Endothelial cell of coronary artery (primary cell): ENCODE results near the gene ZNF354B. TPM values are rescaled to one million over a fixed set of nuclear protein-coding genes. Genes with fewer than 3 reads are reported as not detected.

Source experiments
- total RNA-seq: library from RNA; depleted of rRNA; stranded (reverse); fragments of >200 nt; gene quantifications from 2 replicates; pipeline ENCODE4 v1.2.3, GENCODE V29; 2014

Gene ZNF354B
- 6.1 and 12.0 TPM in 2 replicates for total RNA-seq

DNA sequence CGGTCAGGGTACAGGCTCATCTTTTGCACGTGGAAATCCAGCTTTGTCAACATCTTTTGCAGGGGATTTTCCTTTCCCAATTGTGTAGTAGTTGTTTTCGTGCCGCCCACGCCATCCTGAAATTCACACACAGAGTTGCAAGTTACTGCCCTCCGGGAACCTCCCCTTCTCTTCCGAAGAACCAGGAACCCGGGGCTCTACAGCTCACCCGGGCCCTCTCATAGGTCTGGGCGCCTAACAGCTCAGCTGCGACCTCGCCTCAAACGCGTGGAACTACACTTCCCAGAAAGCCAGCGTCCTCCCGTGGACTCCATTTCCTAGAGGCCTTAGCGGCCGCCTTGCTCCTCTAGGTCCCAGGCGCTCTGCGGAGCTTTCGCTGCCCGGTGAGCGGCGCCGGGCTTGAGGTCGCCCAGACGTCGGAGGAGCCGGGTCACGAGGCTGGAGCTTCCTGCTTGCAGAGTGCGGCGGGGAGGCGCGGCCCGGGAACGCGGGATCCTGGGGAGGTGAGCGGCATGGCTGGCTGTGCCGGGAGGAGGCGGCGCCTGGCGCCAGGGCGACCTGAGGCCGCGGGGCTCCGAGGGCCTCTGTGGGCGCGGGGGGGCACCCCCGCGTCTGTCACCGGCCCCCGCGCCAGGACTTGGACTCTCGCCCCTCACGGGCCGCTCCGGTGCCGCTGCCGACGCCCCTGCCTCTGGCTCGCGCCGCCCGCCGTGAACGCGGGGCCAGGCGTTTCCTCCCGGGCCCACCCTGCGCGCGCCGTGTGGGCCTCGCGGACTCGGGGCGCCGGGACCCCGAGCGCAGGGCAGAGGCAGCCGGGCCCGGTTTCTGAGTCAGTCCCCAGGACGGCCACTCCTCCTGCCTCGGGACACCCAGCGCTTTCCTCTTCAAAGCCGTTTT is at the start of gene ZNF354B:
Gene ZNF354B (plus strand): TSS at position 329 of the 897 bp plus-strand sequence. CDS start 1,095 bp downstream, outside the sequence.

DNA sequence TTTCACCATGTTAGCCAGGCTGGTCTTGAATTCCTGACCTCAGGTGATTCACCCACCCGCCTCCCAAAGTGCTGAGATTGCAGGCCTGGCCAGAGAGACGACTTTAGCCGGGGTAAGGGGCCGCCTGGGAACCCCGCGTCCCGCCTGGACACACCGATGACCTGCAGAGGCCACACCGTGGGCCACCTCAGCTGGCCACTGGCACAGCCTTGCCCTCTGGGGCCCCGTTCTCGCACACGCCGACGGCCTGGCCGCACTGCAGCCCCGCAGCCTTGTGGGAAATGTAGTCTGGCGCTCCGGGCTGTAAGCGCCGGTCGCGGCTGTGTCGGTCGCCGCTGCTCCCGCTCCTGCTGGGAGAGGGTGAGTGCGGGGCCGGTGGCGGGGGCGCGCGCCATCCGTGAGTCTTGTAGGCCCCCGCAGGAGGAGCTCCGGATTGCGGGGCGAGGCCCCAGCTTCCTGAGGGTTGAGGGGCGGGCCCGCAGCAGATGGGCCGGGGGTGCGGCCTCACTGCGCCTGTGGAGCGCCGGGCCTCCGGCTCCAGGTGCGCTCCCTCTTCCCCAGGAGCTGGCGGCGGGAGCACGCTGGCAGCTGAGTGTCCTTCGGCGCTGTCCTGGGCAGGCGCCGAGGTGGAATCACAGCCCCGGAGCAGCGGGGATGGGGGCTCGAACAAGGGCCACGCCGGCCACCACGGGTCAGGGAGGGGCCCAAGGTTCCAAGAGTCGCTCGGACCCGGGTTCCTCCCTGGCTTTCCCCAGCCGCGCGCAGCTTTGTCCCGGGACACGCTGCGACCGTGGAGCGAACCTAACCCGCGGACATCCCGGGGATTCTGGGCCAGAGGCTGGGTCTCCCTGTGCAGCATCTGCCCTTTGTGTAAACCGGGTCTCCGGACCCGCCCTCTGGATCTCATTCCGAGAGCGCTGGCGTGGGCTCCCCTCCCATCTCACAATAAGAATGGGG is 36.1 kb downstream of the ZNF354B start, which contains the start of gene ZFP2:
Gene ZFP2 (plus strand): TSS at position 299 of the 957 bp plus-strand sequence. CDS start 35,401 bp downstream, outside the sequence.

Other genes with a start within 250 kb of the ZNF354B start
- 20.0 and 38.3 TPM in 2 replicates for gene CLK4, start 232.9 kb upstream of the ZNF354B start, total RNA-seq
- 4.3 and 9.4 TPM in 2 replicates for gene ZNF354A, start 129.3 kb upstream of the ZNF354B start, total RNA-seq
- 0.18 and 0.66 TPM in 2 replicates for gene ZFP2, start 36.0 kb downstream of the ZNF354B start, total RNA-seq
- gene ZNF454, start 81.2 kb downstream of the ZNF354B start, total RNA-seq, result 1.2 TPM in 1 of 2 replicates, not detected in the other
- not detected in 2 replicates for gene GRM6, start 135.4 kb downstream of the ZNF354B start, total RNA-seq
- 2.8 and 5.6 TPM in 2 replicates for gene ZNF879, start 163.9 kb downstream of the ZNF354B start, total RNA-seq
- 4.0 and 7.6 TPM in 2 replicates for gene ZNF354C, start 200.4 kb downstream of the ZNF354B start, total RNA-seq